Suprapubic skin (tissue), 4 donors: Measurements from ENCODE around the gene COASY.

ENCODE experiments used
- CTCF ChIP-seq, 2 donors: fragments of 200-600 bp in 1 of 2; fragments of 450-650 bp in 1 of 2; sonication (generic) in 1 of 2; IDR thresholded peaks; one replicate each; pipeline ENCODE4 v1.5.1; 2016 to 2019; ENCODE audit warnings: antibody characterized with exemption in 2 of 2, mild to moderate bottlenecking in 1 of 2, moderate library complexity in 1 of 2
- EP300 ChIP-seq: sonication (generic); formaldehyde crosslinking; IDR thresholded peaks from one replicate; pipeline ENCODE4 v1.6.1; 2017; ENCODE audit warnings: antibody characterized with exemption
- POLR2A ChIP-seq, 2 donors: fragments of 450-650 bp; IDR thresholded peaks; one replicate each; pipeline ENCODE4 v1.6.1; 2017; ENCODE audit warnings: antibody characterized with exemption in 2 of 2, mild to moderate bottlenecking in 2 of 2, moderate library complexity in 2 of 2
- POLR2AphosphoS5 ChIP-seq, 3 donors: sonication (generic); formaldehyde crosslinking; IDR thresholded peaks; one replicate each; pipeline ENCODE4 v1.6.1; 2017; ENCODE audit warnings: antibody characterized with exemption in 3 of 3

- TF ChIP-seq CTCF (IDR thresholded peaks at IDR 0.05): no peak
- no peak for TF ChIP-seq POLR2A (IDR thresholded peaks at IDR 0.05)
- no peak for TF ChIP-seq POLR2AphosphoS5 (IDR thresholded peaks at IDR 0.05)
- TF ChIP-seq EP300: no peak
These were observed 6.8 kb upstream of the COASY start for GRCh38 chr17:42555122-42555622.
